GM19467 (cell line): Measurements from ENCODE around the gene ADGRG3.
"Not testable (repeated sequence)": the region's sequence is repeated elsewhere in the genome, so short reads cannot be mapped to it uniquely, and the experiment has no call there.

Source experiments
- ATAC-seq: cut with Tn5 transposase; IDR thresholded peaks from one replicate; pipeline ENCODE4 v1.9.1; 2021; ENCODE audit warnings: mild to moderate bottlenecking, moderate library complexity; ENCODE audit not compliant: unreplicated experiment

Gene ADGRG3

DNA sequence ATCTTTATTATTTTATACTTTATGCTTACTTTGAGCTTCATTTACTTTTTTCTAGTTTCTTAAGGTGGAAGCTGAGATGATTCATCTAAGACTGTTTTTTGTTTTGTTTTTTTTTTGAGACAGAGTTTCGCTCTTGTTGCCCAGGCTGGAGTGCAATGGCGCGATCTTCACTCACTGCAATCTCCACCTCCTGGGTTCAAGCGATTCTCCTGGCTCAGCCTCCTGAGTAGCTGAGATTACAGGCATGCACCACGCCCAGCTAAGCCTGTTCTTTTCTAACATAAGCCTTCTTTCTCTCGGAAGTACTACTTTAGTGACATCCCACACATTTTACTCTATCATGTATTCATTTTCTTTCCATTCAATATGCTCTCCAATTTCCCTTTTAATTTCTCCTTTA is 44.5 kb downstream of the ADGRG3 start:
- not testable (repeated sequence) for ATAC-seq

- no peak for ATAC-seq
These were observed 45.5 kb downstream of the ADGRG3 start for GRCh38 chr16:57713596-57713995.

- ATAC-seq: no peak
These were observed 45.9 kb downstream of the ADGRG3 start for GRCh38 chr16:57714047-57714446.

DNA sequence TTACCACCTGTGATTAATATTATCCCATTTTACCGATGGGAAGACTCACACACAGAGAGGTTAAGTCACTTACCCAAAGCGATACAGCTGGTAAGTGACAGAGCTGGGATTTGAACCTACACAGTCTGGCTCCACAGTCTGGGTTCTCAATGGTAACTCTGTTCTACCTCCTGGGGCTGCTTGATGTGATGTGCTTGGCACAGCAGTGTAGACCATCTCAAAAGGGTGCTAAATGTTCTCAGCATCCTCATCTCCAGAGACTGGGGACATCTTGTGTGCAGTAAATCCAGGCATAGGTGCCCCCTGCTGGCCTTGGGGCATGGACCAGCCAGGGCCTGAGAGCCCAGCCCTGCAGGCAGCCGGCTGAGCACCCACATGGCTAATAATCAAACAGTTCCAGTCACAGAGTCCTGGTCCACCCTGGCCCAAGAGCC is 52.1 kb downstream of the ADGRG3 start:
- no peak for ATAC-seq

DNA sequence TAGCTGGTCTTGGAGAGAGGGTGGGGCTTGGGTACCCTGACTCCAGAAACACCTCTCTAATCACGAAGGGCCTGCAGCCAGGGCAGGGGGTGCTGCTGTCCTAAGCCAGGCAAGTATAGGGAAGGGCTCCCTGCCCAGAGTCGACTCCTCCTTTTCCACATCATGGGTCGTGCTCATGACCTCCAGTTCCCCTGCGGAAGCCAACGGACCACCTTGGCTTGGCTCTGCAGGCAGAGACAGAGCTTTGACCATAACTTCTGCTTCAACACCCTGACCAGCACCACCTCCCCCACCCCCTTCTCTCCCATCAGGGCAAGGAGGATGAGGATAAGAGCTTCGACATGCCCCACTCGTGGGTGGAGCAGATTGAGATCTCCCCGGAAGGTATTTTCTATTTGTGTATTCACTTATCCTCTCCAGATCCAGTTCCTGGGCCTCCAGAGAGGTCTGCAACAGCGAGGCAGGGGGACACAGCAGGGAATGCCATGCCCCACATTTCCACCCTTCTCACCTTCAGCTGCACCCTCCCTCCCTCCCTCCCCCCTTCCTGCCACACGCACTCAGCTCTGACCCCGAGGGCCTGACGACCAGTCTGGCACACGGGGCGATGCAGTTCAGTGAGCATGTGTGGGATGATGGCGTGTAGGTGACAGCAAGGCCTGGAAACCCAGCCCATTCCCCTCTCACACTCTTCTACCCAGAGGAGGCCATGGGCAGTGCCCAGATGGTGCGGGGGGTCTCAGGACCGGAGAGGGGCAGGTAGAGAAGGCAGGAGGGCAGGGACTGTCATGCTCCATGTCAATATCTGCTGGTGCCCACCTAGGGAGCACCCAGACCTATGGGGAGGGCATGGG is 53.5 kb downstream of the ADGRG3 start:
- no peak for ATAC-seq

GRCh38 chr16:57722210-57722499 is 54.0 kb downstream of the ADGRG3 start:
- ATAC-seq: no peak

DNA sequence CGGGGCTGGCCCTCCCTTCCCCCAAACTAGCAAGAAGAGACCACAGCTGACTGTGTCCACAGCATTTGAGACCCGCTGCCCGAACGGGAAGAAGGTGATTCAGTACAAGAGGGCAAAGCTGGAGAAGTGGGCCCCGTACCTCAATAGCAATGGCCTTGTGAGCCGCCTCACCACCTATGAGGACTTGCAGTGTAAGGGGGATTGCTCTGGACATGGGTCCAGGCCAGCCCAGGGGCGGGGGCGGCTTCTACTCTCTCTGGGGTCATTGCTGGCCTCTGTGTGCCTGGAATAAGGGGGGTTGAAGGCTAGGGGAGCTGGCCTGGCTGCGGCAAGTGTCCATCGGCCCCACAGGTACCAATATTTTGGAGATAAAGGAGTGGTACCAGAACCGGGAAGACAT is 54.5 kb downstream of the ADGRG3 start:
- ATAC-seq: no peak

GRCh38 chr16:57723170-57723569 is 55.1 kb downstream of the ADGRG3 start:
- ATAC-seq: no peak

GRCh38 chr16:57724531-57724930 is 56.4 kb downstream of the ADGRG3 start:
- no peak for ATAC-seq

DNA sequence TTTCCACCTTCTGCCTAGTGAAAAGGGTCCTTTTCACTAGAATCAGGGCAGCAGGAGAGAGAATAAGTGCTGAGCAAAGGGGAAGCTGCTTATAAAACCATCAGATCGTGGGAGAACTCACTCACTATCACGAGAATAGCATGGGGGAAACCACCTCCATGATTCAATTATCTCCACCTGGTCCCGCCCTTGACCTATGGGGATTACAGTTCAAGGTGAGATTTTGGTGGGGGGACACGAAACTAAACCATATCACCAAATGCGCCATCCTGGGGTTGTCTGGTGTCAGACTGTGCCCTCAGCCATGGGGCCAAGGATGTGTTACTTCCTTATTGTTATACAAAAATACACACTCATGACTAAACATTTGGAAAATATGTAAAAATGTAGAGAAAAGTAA is 57.0 kb downstream of the ADGRG3 start:
- ATAC-seq: no peak

GRCh38 chr16:57725554-57725953 is 57.4 kb downstream of the ADGRG3 start:
- no peak for ATAC-seq

DNA sequence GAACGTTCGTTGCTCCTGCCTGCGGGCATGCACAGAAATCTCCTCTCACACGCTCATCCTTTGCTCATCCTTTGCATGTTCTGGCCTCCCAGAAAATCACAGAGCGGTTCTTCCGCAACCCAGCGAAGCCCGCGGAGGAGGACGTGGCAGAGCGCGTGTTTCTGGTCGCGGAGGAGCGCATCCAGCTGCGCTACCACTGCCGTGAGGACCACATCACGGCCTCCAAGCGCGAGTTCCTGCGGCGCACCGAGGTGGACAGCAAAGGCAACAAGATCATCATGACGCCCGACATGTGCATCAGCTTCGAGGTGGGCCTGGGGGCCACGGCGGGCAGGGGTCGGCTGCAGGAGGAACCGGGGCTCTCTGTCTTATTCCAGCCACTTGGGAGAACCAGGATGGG is 57.9 kb downstream of the ADGRG3 start:
- ATAC-seq: no peak

GRCh38 chr16:57726433-57726947 is 58.4 kb downstream of the ADGRG3 start:
- ATAC-seq: no peak

DNA sequence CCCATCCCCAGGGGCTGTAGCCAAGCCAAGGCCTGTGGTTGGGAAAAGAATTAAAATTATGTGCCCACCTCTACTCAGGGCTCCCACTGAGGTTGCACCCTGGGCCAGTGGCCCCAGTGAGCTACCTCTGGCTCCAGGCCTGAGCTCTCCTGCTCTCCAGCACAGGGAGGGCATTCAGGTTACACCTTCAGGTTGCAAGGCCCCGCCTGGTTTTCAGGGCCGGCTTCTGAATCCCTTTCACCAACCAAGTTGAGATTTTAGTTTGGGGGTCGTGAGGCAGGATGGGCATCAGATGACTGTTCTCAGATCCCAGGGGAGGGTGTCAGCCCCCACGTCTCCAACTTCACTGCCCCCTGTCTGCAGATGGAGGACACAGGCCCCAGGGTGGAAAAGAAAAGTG is 59.5 kb downstream of the ADGRG3 start:
- no peak for ATAC-seq

DNA sequence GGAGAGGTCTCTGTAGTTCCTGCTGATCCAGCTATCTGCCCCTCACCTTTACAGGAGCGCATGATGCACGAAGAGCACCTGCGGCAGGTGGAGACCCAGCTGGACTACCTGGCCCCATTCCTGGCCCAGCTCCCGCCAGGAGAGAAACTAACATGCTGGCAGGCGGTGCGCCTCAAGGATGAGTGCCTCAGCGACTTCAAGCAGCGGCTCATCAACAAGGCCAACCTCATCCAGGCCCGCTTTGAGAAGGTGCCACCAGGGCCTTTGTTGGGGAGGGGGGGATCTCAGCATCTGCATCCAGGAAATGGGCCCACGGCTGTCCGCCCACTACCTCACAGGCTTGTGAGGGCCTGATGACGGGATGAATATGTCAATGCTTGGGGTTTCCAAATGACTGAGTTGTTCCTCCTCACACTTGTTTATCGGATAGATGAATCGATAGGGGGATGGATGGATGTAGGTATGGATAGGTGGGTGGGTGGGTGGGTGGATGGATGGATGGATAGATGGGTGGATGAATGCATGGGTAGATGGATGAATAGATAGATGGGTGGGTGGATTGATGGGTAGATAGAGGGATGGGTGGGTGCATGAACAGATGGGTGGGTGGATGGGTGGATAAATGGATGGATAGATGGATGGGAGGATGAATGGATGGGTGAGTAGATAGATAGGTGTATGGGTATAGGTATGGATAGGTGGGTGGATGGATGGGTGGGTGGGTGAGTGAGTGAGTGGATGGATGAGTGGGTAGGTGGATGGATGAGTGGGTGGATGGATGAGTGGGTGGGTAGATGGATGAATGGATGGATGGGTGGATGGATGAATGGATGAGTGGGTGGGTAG is 60.5 kb downstream of the ADGRG3 start:
- ATAC-seq: no peak

GRCh38 chr16:57729182-57729484 is 61.0 kb downstream of the ADGRG3 start:
- no peak for ATAC-seq

DNA sequence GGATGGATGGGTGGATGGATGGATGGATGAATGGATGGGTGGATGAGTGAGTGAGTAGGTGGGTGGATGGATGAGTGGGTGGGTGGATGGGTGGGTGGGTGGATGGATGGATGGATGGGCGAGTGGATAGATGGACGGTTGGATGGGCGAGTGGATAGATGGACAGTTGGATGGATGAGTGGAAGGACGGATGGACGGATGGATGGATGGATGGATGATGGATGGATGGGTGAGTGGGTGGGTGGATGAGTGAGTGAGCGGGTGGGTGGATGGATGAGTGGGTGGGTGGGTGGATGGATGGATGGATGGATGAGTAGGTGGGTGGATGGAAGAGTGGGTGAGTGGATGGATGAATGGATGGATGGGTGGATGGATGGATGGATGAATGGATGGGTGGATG is 61.7 kb downstream of the ADGRG3 start:
- not testable (repeated sequence) for ATAC-seq

DNA sequence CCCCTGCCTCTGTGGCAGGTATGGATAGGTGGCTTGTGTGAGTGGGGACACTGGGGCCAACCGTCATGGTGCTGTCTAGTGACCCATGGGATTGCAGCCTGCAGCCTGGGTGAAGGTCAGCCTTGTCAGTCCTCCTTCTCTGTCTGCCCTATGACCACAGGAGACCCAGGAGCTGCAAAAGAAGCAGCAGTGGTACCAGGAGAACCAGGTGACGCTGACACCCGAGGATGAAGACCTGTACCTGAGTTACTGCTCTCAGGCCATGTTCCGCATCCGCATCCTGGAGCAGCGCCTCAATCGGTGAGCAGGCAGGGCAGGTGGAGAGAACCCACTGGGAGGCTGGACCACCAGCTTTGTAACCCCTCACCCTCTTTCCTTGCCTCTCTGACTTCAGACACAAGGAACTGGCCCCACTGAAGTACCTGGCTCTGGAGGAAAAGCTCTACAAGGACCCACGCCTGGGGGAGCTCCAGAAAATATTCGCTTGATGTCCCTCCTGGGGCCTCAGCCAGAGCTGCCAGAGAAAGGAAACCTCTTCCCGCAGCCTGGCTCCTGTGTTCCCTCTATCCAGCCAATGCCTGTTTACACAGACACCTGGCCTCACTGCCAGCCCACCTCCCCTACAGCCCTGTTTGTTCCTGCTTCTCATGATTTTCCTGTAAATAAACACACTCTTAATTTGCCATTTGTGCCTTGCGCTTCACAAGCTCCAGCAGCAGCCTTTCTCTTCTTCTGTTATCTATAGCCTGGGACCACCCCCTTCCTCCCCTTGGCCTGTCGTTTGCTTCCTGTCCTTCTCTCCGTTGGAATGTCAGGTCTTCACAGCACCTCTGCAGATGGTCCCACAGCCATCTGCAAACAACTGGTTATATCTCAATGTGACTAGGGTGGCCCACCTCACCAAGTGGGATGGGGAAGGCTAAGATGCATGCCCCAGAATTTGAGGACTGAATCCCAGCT is 62.9 kb downstream of the ADGRG3 start:
- ATAC-seq: no peak

- no peak for ATAC-seq
These were observed 63.9 kb downstream of the ADGRG3 start for GRCh38 chr16:57732037-57732436.

DNA sequence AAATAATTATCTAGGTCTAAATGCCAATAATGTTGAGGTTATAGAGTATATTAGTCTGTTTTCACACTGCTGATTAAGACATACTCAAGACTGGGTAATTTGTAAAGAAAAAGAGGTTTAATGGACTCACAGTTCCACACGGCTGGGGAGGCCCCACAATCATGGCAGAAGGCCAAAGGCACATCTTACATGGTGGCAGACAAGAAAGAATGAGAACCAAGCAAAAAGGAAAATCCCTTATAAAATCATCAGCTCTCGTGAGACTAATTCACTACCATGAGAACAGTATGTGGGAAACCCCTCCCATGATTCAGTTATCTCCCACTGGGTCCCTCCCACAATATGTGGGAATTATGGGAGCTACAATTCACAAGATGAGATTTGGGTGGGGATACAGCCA is 64.6 kb downstream of the ADGRG3 start:
- ATAC-seq: no peak

DNA sequence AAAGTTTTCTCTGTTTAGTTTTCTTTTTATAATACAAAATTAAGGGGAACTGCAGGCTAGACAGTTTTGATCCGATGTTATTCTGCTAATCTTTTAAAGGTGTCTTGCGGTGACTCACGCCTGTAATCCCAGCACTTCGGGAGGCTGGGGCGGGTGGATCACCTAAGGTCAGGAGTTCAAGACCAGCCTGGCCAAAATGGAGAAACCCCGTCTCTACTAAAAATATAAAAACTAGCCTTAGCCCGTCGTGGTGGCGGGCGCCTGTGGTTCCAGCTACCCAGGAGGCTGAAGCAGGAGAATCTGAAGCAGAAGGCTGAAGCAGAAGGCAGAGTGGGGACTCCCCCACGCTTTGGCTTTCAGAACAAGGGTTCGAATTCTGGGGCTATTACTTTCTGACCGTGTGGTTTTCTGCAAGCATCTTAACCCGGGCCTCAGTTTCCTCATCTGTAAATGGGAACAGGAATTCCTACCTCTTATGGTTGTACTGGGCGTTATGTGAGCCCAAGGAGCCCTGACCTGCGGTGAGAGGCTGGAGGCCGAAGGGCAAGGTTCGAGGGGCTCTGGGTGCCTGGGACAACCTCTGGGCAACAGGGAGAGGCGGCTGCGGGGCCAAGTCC is 66.3 kb downstream of the ADGRG3 start:
- ATAC-seq: no peak
